Measurements from ENCODE around the gene MPPE1. TPM values are rescaled to one million over a fixed set of nuclear protein-coding genes. Genes with fewer than 3 reads are reported as not detected.

MPPE1 gene
- total and polyA plus RNA-seq, 12 donors = 18.3 to 45.9 (median 34.1) TPM

GRCh38 chr18:11885278-11885947, 22.7 kb downstream of the MPPE1 start:
- WGBS, 2 donors = 88 to 93% methylated on average over 22 of the region's 22 CpGs
- Histone ChIP-seq H3K27me3 (no peaks in the 10 kb centered on the region), H3K36me3 (peaks cover 4 to 98% (median 56%) of the 10 kb centered on the region in 9 donors), H3K9me3 (no peaks in the 10 kb centered on the region), H3K4me3 (no peak overlapping the region), H3K27ac (peak overlapping the region in 1 of 10 donors; percentile 22), H3K4me1 (peaks cover 0 to 31% (median 0%) of the 10 kb centered on the region in 9 donors)
- DNase-seq (no peak), ATAC-seq (no peak)
- TF ChIP-seq CTCF (IDR thresholded peaks at IDR 0.05) = no peak
- intact Hi-C loops (cut with DNase I) = no loop called here

GRCh38 chr18:11884396-11885030, 23.6 kb downstream of the MPPE1 start:
- H3K4me3 ChIP-seq = no peak overlapping the region
- no peak for TF ChIP-seq CTCF (IDR thresholded peaks at IDR 0.05)
- ATAC-seq (peak in 1 of 8 donors; percentile 27), DNase-seq (no peak)
- WGBS, 2 donors = 91 to 92% methylated on average over 12 of the region's 12 CpGs
- peak overlapping the region in 1 of 10 donors; percentile 83 for H3K27ac ChIP-seq
- no peaks in the 10 kb centered on the region for H3K9me3 ChIP-seq
- peaks cover 4 to 89% (median 47%) of the 10 kb centered on the region in 9 donors for H3K36me3 ChIP-seq
- peaks cover 0 to 31% (median 0%) of the 10 kb centered on the region in 9 donors for H3K4me1 ChIP-seq
- no peaks in the 10 kb centered on the region for H3K27me3 ChIP-seq
- intact Hi-C loops (cut with DNase I) = no loop called here

GRCh38 chr18:11883153-11883552, 25.0 kb downstream of the MPPE1 start:
- Histone ChIP-seq H3K27me3 (no peaks in the 10 kb centered on the region), H3K4me1 (peaks cover 0 to 31% (median 0%) of the 10 kb centered on the region in 9 donors), H3K4me3 (no peak overlapping the region), H3K36me3 (peaks cover 4 to 76% (median 34%) of the 10 kb centered on the region in 9 donors), H3K27ac (peak overlapping the region in 2 of 10 donors; percentile 26 to 83), H3K9me3 (no peaks in the 10 kb centered on the region)
- intact Hi-C loops (cut with DNase I) = no loop called here
- no peak for DNase-seq
- ATAC-seq = peak in 4 of 8 donors; percentile 31 to 49 (median 41)
- 55 to 63% methylated on average over 1 of the region's 1 CpG for WGBS, 2 donors
- TF ChIP-seq CTCF (IDR thresholded peaks at IDR 0.05) = no peak

GRCh38 chr18:11882636-11883035, 25.5 kb downstream of the MPPE1 start:
- intact Hi-C loops (cut with DNase I) = no loop called here
- Histone ChIP-seq H3K27ac (peak overlapping the region in 2 of 10 donors; percentile 26 to 83), H3K4me3 (no peak overlapping the region), H3K9me3 (no peaks in the 10 kb centered on the region), H3K36me3 (peaks cover 1 to 73% (median 31%) of the 10 kb centered on the region in 9 donors), H3K4me1 (peaks cover 0 to 31% (median 0%) of the 10 kb centered on the region in 9 donors), H3K27me3 (no peaks in the 10 kb centered on the region)
- 55 to 68% methylated on average over 4 of the region's 4 CpGs for WGBS, 2 donors
- no peak for ATAC-seq
- no peak for TF ChIP-seq CTCF (IDR thresholded peaks at IDR 0.05)
- DNase-seq = no peak

Data from heart right ventricle (tissue), 16 donors.